Uterus (tissue), 4 donors: ENCODE results near the gene AURKA. TPM values are rescaled to one million over a fixed set of nuclear protein-coding genes. Genes with fewer than 3 reads are reported as not detected.

ENCODE experiments used
- DNase-seq, 2 donors: peaks; one replicate each; pipeline ENCODE4 v3.0.0-alpha.2; 2019 to 2020
- H3K27ac ChIP-seq, 2 donors: fragments of 200-600 bp; sonication (generic); 1 replicate in 1 of 2; 2 replicates in 1 of 2; pipeline ENCODE4 v1.5.1; 2016 to 2018
- H3K27me3 ChIP-seq, 2 donors: fragments of 200-600 bp; sonication (generic); one replicate each; pipeline ENCODE4 v1.5.1; 2018 to 2019; ENCODE audit warnings: control low read depth in 1 of 2
- H3K36me3 ChIP-seq, 2 donors: fragments of 200-600 bp; sonication (generic); one replicate each; pipeline ENCODE4 v1.5.1; 2019; ENCODE audit warnings: control low read depth in 1 of 2
- H3K4me1 ChIP-seq, 2 donors: fragments of 200-600 bp; sonication (generic); one replicate each; pipeline ENCODE4 v1.5.1; 2018 to 2019; ENCODE audit warnings: control low read depth in 1 of 2
- H3K4me3 ChIP-seq, 2 donors: fragments of 200-600 bp; sonication (generic); 1 replicate in 1 of 2; 2 replicates in 1 of 2; pipeline ENCODE4 v1.5.1; 2018 to 2019; ENCODE audit warnings: mild to moderate bottlenecking in 1 of 2
- H3K9me3 ChIP-seq, 2 donors: fragments of 200-600 bp; sonication (generic); one replicate each; pipeline ENCODE4 v1.5.1; 2019; ENCODE audit warnings: control low read depth in 1 of 2
- POLR2A ChIP-seq, 2 donors: fragments of 450-650 bp; IDR thresholded peaks; one replicate each; pipeline ENCODE4 v1.6.1; 2016; ENCODE audit warnings: antibody characterized with exemption in 2 of 2, mild to moderate bottlenecking in 1 of 2, moderate library complexity in 1 of 2
- intact Hi-C: fragments of 100-400 bp; cut with DNase I; formaldehyde crosslinking; loops from one replicate; pipeline ENCODE4 v1.15.1; 2023; ENCODE audit warnings: low total_unique reads
- total RNA-seq, 4 donors: library from RNA; depleted of rRNA in 3 of 4; stranded (reverse); fragments of >200 nt in 3 of 4; gene quantifications; one replicate each; pipeline versions ENCODE4 v1.1.0 to v1.2.4, GENCODE V29; 2014 to 2023
- TF ChIP-seq, protein P1 (sequence below), 4 experiments: fragments of 200-600 bp in 2 of 4; fragments of 450-650 bp in 2 of 4; sonication (generic) in 2 of 4; IDR thresholded peaks; one replicate each; pipeline ENCODE4 v1.5.1; 2016 to 2019; ENCODE audit warnings: antibody characterized with exemption in 4 of 4, mild to moderate bottlenecking in 2 of 4, moderate library complexity in 1 of 4
- donor health status: DM: yes; HTN: yes; CAD: no.

AURKA gene
- total RNA-seq, 4 donors from 2014 or later, result 1.9 to 17.4 (median 9.7) TPM; not detected in 1

DNA sequence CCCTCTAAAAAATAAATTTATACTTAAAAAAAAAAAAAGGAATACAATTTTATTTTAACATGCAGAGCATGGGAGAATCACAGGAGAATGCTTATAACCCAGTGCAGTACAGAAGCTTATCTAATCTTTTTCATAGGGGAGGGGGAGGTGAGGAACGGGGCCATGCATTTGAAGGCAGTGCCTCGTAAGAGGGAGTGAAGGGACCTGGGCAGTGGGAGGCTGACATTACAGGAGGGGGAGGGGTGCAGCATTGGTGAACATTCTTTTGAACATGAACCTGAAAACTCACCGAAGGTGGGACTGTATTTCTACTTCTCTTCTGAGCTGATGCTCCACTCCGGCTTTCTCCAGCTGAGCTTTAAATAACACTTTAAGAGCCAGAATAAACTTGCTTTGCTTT, 9.3 kb downstream of the AURKA start:
- Histone ChIP-seq H3K4me1 (no peaks in the 10 kb centered on the region), H3K27ac (no peak overlapping the region), H3K9me3 (no peaks in the 10 kb centered on the region), H3K27me3 (no peaks in the 10 kb centered on the region), H3K36me3 (no peaks in the 10 kb centered on the region), H3K4me3 (no peak overlapping the region)
- intact Hi-C loops, result no loop called here
- TF ChIP-seq, protein P1, sequence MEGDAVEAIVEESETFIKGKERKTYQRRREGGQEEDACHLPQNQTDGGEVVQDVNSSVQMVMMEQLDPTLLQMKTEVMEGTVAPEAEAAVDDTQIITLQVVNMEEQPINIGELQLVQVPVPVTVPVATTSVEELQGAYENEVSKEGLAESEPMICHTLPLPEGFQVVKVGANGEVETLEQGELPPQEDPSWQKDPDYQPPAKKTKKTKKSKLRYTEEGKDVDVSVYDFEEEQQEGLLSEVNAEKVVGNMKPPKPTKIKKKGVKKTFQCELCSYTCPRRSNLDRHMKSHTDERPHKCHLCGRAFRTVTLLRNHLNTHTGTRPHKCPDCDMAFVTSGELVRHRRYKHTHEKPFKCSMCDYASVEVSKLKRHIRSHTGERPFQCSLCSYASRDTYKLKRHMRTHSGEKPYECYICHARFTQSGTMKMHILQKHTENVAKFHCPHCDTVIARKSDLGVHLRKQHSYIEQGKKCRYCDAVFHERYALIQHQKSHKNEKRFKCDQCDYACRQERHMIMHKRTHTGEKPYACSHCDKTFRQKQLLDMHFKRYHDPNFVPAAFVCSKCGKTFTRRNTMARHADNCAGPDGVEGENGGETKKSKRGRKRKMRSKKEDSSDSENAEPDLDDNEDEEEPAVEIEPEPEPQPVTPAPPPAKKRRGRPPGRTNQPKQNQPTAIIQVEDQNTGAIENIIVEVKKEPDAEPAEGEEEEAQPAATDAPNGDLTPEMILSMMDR (IDR thresholded peaks at IDR 0.05), result no peak
- no peak for TF ChIP-seq POLR2A (IDR thresholded peaks at IDR 0.05)
- no peak for DNase-seq

DNA sequence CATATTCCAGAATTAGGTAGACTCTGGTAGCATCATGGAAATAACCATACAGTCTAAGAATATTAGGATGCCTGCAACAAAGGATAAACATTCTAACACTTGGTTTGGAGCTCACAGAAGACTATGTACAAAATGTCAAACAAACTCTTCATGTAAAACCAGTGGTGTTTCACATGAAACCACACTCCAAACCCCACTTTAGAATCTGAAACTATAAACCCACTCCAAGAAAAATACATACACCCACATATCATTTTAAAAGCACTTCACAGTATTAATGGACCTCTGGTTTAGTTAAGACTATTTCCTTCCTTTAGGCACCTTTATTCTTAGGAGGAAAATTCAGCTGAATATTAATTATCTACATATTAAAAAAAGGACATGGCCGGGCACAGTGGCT, 10.5 kb downstream of the AURKA start:
- intact Hi-C loops, result no loop called here
- no peak overlapping the region for H3K4me3 ChIP-seq
- H3K27ac ChIP-seq, result no peak overlapping the region
- no peaks in the 10 kb centered on the region for H3K4me1 ChIP-seq
- no peaks in the 10 kb centered on the region for H3K36me3 ChIP-seq
- TF ChIP-seq, protein P1 (IDR thresholded peaks at IDR 0.05), result no peak
- TF ChIP-seq POLR2A (IDR thresholded peaks at IDR 0.05), result no peak
- no peaks in the 10 kb centered on the region for H3K27me3 ChIP-seq
- no peaks in the 10 kb centered on the region for H3K9me3 ChIP-seq
- DNase-seq, result no peak

DNA sequence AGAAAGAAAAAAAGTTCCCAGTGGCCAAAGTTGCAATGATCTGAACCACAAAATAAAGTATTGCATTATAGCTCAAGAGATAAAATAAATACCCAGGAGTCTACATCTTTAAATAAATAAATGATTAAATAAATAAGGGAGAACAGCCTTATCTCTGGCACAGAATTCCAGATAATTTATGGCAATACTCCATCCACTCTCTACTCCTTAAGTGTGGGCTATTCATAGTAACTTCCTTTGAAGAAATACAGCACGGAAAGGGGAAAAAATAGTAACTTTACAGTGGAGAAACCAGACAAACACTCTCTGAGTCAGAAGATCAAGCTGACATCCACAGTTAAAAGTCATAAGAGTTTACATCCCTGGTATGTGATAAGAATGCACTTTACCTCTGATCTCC, 11.6 kb downstream of the AURKA start:
- Histone ChIP-seq H3K36me3 (no peaks in the 10 kb centered on the region), H3K27me3 (no peaks in the 10 kb centered on the region), H3K9me3 (no peaks in the 10 kb centered on the region), H3K4me1 (no peaks in the 10 kb centered on the region), H3K4me3 (no peak overlapping the region), H3K27ac (no peak overlapping the region)
- intact Hi-C loops, result no loop called here
- no peak for TF ChIP-seq POLR2A (IDR thresholded peaks at IDR 0.05)
- TF ChIP-seq, protein P1 (IDR thresholded peaks at IDR 0.05), result no peak
- DNase-seq, result no peak

GRCh38 chr20:56378386-56378785, 13.6 kb downstream of the AURKA start:
- Histone ChIP-seq H3K4me1 (no peaks in the 10 kb centered on the region), H3K9me3 (no peaks in the 10 kb centered on the region)
- TF ChIP-seq POLR2A (IDR thresholded peaks at IDR 0.05), result no peak
- TF ChIP-seq, protein P1 (IDR thresholded peaks at IDR 0.05), result no peak

GRCh38 chr20:56376331-56376730, 15.7 kb downstream of the AURKA start:
- Histone ChIP-seq H3K9me3 (no peaks in the 10 kb centered on the region), H3K27me3 (no peaks in the 10 kb centered on the region), H3K27ac (no peak overlapping the region), H3K36me3 (no peaks in the 10 kb centered on the region), H3K4me3 (no peak overlapping the region), H3K4me1 (no peaks in the 10 kb centered on the region)
- intact Hi-C loops, result no loop called here
- TF ChIP-seq, protein P1 (IDR thresholded peaks at IDR 0.05), result no peak
- TF ChIP-seq POLR2A (IDR thresholded peaks at IDR 0.05), result no peak
- DNase-seq, result no peak

More at GRCh38 chr20:56378386-56378785, 13.6 kb downstream of the AURKA start:
- Histone ChIP-seq H3K27ac (no peak overlapping the region), H3K27me3 (no peaks in the 10 kb centered on the region), H3K4me3 (no peak overlapping the region), H3K36me3 (no peaks in the 10 kb centered on the region)
- intact Hi-C loops, result no loop called here
- no peak for DNase-seq
